ENCODE data around the gene MCHR2.
"Not testable (repeated sequence)": the region's sequence is repeated elsewhere in the genome, so short reads cannot be mapped to it uniquely, and the experiment has no call there.

The MCHR2 gene, protein sequence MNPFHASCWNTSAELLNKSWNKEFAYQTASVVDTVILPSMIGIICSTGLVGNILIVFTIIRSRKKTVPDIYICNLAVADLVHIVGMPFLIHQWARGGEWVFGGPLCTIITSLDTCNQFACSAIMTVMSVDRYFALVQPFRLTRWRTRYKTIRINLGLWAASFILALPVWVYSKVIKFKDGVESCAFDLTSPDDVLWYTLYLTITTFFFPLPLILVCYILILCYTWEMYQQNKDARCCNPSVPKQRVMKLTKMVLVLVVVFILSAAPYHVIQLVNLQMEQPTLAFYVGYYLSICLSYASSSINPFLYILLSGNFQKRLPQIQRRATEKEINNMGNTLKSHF

DNA sequence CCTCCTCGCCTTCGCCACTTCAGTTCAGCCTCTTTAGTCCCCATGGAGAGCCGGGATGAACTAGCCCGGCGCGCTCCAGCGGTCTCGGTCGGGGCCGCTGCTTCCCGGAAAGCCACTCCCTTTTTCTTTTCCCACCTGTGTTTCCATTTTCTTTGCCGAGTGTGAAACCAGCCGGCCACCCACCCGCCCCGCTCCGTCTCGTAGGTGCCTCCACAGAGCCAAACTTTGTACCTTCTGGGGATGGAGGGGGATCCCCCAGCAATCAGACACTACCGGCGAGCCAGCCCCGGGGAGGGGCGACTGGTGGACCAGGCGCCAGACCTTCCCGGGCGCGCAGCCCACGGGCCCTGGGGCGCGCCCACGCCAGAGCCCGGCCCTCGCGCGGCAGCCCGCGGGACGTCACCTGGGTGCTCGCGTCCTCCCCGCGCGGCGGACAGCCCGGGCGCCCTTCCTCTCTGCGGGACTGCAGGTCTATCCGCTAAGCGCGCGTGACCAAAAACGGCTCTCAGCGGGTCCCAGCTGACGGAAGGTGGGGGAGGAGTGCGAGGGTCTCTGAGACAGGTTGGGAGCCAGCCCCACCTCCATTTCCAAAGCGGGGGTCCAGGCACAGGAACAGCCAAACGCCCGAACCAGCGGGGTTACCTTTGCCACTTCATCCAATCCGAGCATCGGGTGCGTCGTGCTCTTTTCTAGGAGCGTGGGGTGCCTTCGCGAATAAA, at the start of gene MCHR2:
TSS of gene MCHR2 (minus strand) at position 691 of the 719 bp plus-strand sequence. CDS start 38,076 bp downstream, outside the sequence.
- no peak for DNase-seq

GRCh38 chr6:100038546-100038945, 44.5 kb upstream of the MCHR2 start:
- DNase-seq: not testable (repeated sequence)

- DNase-seq: no peak
Observed at GRCh38 chr6:100035873-100036653, 42.0 kb upstream of the MCHR2 start.

DNA sequence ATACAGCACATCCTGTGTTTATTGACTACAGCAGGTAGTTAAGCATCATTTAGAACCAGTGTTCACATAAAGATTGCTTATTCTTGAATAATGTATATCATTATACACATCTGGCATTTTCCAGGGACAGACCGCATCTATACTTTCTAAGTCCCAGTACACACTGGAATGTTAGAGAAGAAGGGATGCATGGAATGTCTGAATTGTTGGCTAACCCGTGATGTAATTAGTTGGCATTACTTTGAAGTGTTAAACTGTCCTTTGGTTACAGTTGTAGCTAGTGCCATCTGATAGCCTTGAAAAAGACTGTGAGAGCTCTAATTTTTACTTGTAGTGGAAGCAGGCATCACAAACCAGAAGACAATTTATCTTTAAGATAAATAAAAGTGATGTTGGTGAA, 29.8 kb upstream of the MCHR2 start:
- DNase-seq: no peak

DNA sequence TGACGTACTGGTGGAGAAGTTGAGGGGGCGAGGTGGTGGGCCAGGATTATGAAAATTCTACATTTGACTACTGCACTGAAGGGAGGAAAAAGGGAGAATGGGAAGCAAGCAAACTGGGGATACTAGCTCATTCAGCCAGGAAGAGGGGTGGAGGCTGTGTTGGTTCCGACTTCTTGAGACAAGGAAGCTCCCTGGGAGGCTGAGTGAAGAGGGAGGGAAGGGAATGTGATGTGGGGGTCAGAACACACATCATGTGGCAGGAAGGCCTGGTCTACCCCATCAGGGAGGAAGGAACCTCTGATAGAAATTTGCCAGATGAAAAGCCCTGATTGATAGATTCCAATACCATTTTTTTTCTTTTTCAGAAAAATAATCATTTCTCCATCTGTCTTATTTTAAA, 28.8 kb upstream of the MCHR2 start:
- DNase-seq: no peak

- DNase-seq: no peak
Observed at GRCh38 chr6:100008857-100009256, 14.8 kb upstream of the MCHR2 start.

GRCh38 chr6:100001915-100002388, 7.9 kb upstream of the MCHR2 start:
- peak; percentile 10 for DNase-seq

GRCh38 chr6:99997141-99997540, 3.1 kb upstream of the MCHR2 start:
- DNase-seq: no peak

GRCh38 chr6:99995916-99996315, 1.9 kb upstream of the MCHR2 start:
- no peak for DNase-seq

DNA sequence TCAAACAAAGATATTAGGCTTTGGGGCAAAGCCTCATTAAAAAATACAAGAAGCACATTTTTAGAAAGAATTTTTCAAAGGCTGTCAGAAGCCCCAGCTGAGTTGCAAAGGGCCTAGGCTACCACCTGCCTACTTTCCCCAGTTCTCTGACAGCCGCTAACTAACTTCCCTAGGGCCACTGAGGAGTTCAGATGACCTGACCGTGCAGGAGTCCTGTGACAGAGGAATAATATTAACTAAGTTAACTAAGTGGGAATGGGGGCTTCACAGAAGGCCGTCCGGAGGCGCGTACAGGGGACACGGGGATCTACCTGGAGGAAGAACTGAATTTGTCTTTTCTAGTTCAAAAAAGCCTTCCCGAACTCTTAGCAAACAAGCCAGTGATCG, 884 bp downstream of the MCHR2 start:
- DNase-seq: no peak

DNA sequence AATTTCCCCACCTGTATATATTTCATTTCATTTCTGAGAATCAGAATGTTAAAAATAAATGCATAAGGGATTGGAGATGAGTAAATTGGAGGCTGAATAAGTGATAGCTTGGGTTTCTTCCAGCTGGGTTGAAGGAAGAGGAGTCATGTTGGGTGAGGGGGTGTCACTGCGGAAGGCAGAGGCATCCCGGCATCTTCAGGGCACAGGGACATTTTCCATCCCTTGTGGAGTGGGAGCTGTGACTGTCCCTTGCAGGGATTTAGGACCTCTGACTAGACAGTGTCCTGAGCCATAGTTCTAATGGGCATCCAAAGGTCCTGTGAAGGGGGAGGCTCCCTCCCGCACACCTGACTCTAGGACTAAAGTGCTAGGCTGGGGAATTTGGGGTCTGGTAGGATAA, 2.1 kb downstream of the MCHR2 start:
- no peak for DNase-seq

GRCh38 chr6:99980741-99981140, 13.3 kb downstream of the MCHR2 start:
- DNase-seq: no peak

- DNase-seq: no peak
Observed at GRCh38 chr6:99979953-99980352, 14.1 kb downstream of the MCHR2 start.

DNA sequence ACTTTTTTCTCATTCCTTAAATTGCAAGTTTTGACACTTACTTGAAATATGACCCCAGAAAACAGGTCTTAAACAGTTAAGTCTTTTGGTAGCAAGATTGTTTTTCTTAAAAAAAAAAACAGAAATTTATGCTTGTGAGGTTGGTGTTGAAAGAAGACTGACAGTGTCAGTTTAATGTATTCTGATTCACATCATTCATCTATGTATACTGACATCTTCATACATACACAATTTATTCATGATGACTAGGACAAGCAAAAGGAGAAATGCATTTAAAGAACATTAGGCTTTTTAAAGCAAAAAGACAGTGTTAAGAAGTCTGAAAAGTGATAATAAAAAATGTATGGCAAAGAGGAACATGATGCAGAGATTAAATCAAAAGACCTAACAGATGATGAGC, 27.0 kb downstream of the MCHR2 start:
- DNase-seq: no peak

GRCh38 chr6:99960027-99960426, 34.0 kb downstream of the MCHR2 start:
- no peak for DNase-seq

GRCh38 chr6:99951016-99951805, 42.8 kb downstream of the MCHR2 start:
- DNase-seq: no peak

GRCh38 chr6:99946005-99946404, 48.0 kb downstream of the MCHR2 start:
- DNase-seq: no peak

DNA sequence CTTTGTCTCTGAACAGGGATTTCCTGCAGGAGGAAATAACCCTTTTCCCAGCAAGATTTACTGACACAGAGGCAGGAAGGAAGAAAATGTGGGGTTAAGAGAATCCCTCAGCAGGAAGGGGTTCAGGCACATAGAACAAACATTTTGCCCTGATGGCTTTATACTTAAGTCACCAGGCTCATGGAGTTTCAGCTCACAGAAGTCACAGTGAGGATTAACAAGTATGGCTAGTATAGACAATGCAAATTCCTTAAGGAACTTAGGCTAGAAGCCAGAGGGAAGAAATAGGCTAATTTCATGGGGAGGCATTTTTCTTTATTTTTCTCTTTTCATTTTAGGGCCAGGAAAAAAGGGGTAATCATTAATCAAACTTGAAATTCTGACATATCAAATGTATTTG, 50.2 kb downstream of the MCHR2 start:
- no peak for DNase-seq

DNA sequence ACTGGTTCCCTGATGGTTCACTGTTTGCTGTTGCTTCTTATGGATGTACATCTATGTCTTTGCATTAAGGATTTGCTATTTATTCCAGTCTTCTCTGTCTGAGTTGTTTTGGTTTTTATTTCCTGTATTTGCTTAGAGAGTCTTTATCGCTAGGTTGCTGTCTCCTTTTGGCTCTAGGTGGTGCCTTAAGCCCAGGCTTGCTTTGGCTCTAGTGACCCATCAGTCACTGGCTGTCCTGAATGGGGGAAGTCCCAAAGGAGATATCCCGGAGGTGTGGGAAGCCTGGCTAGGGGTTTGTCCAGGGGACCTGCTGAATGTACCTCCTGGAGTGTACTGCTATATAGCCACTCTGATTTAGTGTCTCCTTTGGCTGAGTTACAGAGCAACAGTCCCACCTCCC, 53.4 kb downstream of the MCHR2 start:
- no peak for DNase-seq

GRCh38 chr6:99933129-99933528, 60.9 kb downstream of the MCHR2 start:
- DNase-seq: no peak

DNA sequence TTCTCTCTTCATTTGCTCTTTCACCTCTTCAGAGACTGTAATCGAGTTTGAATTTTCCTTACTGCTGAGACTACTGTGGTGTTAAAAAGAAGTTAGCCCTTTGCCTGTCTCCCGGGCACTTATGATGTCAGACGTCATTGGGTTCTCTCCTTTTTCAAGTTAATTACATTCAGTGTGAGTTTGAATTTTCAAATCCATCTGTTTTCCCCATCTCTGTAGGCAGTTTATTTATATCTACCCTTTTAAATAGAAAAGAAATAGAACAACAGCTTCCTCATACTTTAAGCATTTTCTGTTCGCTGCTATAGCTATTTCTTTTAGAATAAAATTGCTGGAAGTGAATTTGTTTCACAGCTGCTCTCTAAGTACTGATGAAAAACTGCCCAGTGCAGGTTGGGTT, 81.4 kb downstream of the MCHR2 start:
- DNase-seq: no peak

DNA sequence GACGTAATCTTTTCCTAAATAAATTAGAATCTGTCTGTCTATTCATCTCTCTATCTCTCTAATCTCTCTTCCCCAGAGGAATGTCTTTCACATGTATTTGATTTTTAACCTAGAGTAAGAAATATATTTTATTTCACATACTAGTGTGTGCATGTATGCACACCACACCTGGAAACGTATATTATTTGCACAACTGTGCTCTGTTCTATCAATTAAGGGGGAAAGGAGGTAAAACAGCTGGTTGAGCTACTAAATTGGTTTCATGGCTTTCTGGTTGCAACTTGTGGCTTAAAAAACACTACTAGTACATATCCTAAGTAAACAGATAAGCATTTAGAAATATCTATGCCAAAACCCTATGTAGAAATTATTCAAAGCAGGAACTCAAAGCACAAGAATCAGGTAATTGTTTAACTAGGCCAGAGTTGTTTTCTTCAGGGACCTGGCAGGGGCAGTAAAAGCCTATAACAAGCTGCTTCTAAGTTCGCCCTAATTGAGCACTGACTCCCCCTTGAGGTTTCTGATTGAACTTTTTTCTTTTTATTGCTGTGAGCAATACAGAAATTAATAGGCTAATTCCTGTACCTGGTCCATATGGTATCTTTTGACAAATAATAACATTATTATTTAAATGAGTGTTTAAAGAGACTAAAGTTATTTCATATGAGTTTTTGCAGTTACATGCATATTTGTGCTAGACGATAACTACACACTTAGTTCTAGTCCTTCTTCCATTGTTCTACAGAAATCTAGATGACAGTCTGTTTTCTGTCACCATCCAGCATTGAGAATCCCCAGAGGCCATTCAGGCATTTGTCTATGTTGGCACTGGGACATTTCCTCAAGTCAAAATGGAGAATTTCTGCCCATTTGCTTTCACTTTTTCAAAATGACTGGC, 88.6 kb downstream of the MCHR2 start:
- no peak for DNase-seq
